Esophagus squamous epithelium (tissue), 5 donors: ENCODE measurements around the gene RRP36. TPM values are rescaled to one million over a fixed set of nuclear protein-coding genes. Genes with fewer than 3 reads are reported as not detected.
A peak's percentile ranks its signal among the peaks of the same experiment; 100 is the strongest.

Experiments used
- DNase-seq: peaks from one replicate; lab custom pipeline; 2025; lab: John Stamatoyannopoulos, UW
- H3K27ac ChIP-seq, 4 donors: fragments of 200-600 bp; sonication (generic); one replicate each; pipeline ENCODE4 v1.5.1; 2016 to 2019; ENCODE audit warnings: mild to moderate bottlenecking in 1 of 4
- H3K27me3 ChIP-seq, 4 donors: fragments of 200-600 bp; sonication (generic); 1 replicate in 3 of 4; 2 replicates in 1 of 4; pipeline versions ENCODE4 v1.5.1 to v1.6.0; 2017 to 2021; ENCODE audit warnings: antibody characterized with exemption in 1 of 4
- H3K36me3 ChIP-seq, 3 donors: fragments of 200-600 bp; sonication (generic); one replicate each; pipeline ENCODE4 v1.5.1; 2016 to 2019
- H3K4me1 ChIP-seq, 3 donors: fragments of 200-600 bp; sonication (generic); one replicate each; pipeline ENCODE4 v1.5.1; 2017 to 2019
- H3K4me3 ChIP-seq, 4 donors: fragments of 200-600 bp; sonication (generic); 1 replicate in 3 of 4; 2 replicates in 1 of 4; pipeline ENCODE4 v1.5.1; 2016 to 2019; ENCODE audit warnings: mild to moderate bottlenecking in 2 of 4, moderate library complexity in 1 of 4
- H3K9me3 ChIP-seq, 3 donors: fragments of 200-600 bp; sonication (generic); one replicate each; pipeline ENCODE4 v1.5.1; 2016 to 2019
- POLR2A ChIP-seq, 4 donors: fragments of 450-650 bp; IDR thresholded peaks; one replicate each; pipeline ENCODE4 v1.6.1; 2017; ENCODE audit warnings: antibody characterized with exemption in 4 of 4, mild to moderate bottlenecking in 4 of 4, moderate library complexity in 3 of 4
- WGBS, 2 donors: methylation state at CpG; one replicate each; pipeline ENCODE4 v1.1.5; 2018; 5-methylcytosine and 5-hydroxymethylcytosine counted together
- intact Hi-C: fragments of 100-400 bp; cut with DNase I; formaldehyde crosslinking; loops from one replicate; pipeline ENCODE4 v1.15.0; 2022
- total RNA-seq, 4 donors: library from RNA; depleted of rRNA; stranded (reverse); fragments of >200 nt; gene quantifications; one replicate each; pipeline ENCODE4 v1.1.0, GENCODE V29; 2016
- TF ChIP-seq, protein P1 (sequence below), 6 experiments: fragments of 450-650 bp in 4 of 6; fragments of 200-600 bp in 2 of 6; sonication (generic) in 2 of 6; IDR thresholded peaks; one replicate each; pipeline ENCODE4 v1.5.1; 2016 to 2019; ENCODE audit warnings: antibody characterized with exemption in 6 of 6, mild to moderate bottlenecking in 4 of 6, moderate library complexity in 4 of 6
- donor health status: DM: yes; HTN: yes; CAD: no.

The RRP36 gene
- total RNA-seq, 4 donors from 2014 or later, result 52.5 to 66.4 (median 65.4) TPM

DNA sequence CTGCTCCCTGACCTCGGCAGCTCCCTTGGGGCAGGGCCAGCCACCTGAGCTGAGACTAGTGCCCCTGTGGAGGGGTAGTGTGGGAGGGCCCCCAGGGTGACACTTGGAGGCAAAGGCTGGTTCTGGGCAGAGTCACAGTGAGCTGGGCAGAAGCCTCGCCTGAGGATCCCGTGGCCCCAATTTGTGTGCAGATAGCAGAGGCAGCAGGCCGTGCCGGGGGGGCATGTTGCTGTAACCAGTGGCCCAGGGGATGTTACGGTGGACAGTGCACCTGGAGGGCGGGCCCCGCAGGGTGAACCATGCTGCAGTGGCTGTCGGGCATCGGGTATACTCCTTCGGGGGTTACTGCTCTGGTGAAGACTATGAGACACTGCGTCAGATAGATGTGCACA lies 4.5 kb upstream of the RRP36 start:
- H3K27me3 ChIP-seq, result no peaks in the 10 kb centered on the region
- H3K36me3 ChIP-seq, result peaks cover 10 to 48% (median 25%) of the 10 kb centered on the region in 3 donors
- H3K4me1 ChIP-seq, result peaks cover 44 to 61% (median 49%) of the 10 kb centered on the region in 3 donors
- H3K4me3 ChIP-seq, result peak overlapping the region in 1 of 4 donors; percentile 8
- intact Hi-C loops, result no loop called here
- no peak for TF ChIP-seq POLR2A (IDR thresholded peaks at IDR 0.05)
- TF ChIP-seq, protein P1, sequence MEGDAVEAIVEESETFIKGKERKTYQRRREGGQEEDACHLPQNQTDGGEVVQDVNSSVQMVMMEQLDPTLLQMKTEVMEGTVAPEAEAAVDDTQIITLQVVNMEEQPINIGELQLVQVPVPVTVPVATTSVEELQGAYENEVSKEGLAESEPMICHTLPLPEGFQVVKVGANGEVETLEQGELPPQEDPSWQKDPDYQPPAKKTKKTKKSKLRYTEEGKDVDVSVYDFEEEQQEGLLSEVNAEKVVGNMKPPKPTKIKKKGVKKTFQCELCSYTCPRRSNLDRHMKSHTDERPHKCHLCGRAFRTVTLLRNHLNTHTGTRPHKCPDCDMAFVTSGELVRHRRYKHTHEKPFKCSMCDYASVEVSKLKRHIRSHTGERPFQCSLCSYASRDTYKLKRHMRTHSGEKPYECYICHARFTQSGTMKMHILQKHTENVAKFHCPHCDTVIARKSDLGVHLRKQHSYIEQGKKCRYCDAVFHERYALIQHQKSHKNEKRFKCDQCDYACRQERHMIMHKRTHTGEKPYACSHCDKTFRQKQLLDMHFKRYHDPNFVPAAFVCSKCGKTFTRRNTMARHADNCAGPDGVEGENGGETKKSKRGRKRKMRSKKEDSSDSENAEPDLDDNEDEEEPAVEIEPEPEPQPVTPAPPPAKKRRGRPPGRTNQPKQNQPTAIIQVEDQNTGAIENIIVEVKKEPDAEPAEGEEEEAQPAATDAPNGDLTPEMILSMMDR (IDR thresholded peaks at IDR 0.05), result no peak
- H3K27ac ChIP-seq, result peak overlapping the region in 2 of 4 donors; percentile 2 to 11
- H3K9me3 ChIP-seq, result no peaks in the 10 kb centered on the region
- no peak for DNase-seq
- WGBS, 2 donors, result 80 to 95% methylated on average over 1 to 8 of the region's 12 CpGs

DNA sequence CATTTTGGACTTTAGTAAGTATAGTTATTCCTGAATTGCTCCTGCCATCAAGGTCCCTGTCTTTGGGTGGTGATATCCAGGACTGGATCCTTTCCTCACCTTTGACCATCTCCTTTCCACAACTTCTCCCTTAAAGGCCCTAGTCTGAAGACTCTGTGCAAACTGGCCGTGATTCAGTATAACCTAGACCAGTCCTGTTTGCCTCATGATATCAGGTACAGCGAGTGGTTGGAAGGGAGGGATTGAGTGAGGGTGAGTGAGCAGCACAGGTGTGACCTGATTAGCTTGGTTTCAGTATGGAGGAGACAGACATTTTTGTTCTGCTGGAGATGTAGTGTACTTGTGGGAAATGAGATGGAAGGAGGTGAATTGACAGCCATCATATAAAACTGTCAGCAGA lies 2.3 kb upstream of the RRP36 start:
- H3K27ac ChIP-seq, result no peak overlapping the region
- no peaks in the 10 kb centered on the region for H3K27me3 ChIP-seq
- intact Hi-C loops, result no loop called here
- 90 to 100% methylated on average over 1 to 2 of the region's 2 CpGs for WGBS, 2 donors
- H3K4me1 ChIP-seq, result peaks cover 34 to 67% (median 56%) of the 10 kb centered on the region in 3 donors
- H3K4me3 ChIP-seq, result no peak overlapping the region
- peaks cover 10 to 55% (median 27%) of the 10 kb centered on the region in 3 donors for H3K36me3 ChIP-seq
- no peak for DNase-seq
- H3K9me3 ChIP-seq, result no peaks in the 10 kb centered on the region
- TF ChIP-seq, protein P1 (IDR thresholded peaks at IDR 0.05), result no peak
- no peak for TF ChIP-seq POLR2A (IDR thresholded peaks at IDR 0.05)

DNA sequence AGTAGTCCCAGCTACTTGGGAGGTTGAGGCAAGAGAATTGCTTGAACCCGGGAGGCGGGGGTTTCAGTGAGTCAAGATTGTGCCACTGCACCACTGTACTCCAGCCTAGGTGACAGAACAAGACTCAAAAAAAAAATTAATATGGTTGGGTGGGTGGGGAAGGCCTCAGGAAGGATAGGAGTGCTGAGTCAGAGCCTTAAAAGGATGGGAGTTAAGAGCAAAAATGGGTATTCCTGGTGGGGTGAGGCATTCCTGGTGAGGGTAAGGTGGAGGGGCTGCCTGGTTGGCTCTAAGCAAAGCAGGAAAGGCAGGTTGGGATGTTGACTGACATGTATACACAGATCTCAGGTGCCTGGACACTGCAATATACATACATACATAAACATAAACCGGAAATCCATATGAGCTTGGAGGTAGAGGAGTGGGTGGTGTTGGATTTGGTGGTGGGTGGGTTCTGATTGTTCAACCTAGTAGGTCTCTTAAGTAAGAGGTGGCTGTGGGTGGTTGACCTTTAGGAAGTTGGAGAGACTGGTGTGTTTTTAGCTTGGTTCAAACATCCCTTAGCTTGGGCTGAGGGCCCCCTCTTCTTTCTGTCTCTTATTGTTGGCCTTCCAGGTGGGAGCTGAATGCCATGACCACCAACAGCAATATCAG lies 1.2 kb upstream of the RRP36 start:
- TF ChIP-seq, protein P1 (IDR thresholded peaks at IDR 0.05), result no peak
- TF ChIP-seq POLR2A (IDR thresholded peaks at IDR 0.05), result no peak
- Histone ChIP-seq H3K9me3 (no peaks in the 10 kb centered on the region), H3K27ac (peak overlapping the region in 2 of 4 donors; percentile 93 to 95), H3K4me3 (no peak overlapping the region), H3K36me3 (peaks cover 10 to 65% (median 37%) of the 10 kb centered on the region in 3 donors), H3K4me1 (peaks cover 26 to 60% (median 50%) of the 10 kb centered on the region in 3 donors), H3K27me3 (no peaks in the 10 kb centered on the region)
- no peak for DNase-seq
- 92 to 97% methylated on average over 3 of the region's 3 CpGs for WGBS, 2 donors
- intact Hi-C loops, result no loop called here

DNA sequence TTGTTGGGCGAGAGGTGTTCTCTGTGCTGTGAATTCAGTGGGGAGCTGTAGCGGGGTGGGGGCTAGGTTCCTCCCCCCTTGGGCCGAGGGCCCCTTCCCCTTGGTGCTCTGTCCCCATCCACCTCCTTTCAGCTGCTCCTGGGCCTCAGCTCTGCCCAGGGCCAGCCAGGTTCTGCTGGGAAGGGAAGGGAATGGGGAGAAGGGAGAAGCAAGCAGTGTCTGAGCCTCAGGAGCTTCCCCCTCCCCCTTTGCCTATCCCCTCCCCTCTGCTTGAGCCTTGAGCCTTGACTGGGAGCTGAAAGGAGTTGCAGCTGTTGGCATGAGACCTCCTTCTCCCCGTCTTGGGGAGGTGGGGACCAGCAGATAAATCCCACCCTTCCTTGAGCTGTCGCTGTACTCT lies 576 bp upstream of the RRP36 start:
- WGBS, 2 donors, result 33 to 48% methylated on average over 3 to 4 of the region's 5 CpGs
- Histone ChIP-seq H3K27ac (peak overlapping the region; percentile 83 to 95 (median 90)), H3K4me1 (peaks cover 22 to 54% (median 44%) of the 10 kb centered on the region in 3 donors), H3K36me3 (peaks cover 10 to 72% (median 44%) of the 10 kb centered on the region in 3 donors), H3K9me3 (no peaks in the 10 kb centered on the region), H3K27me3 (no peaks in the 10 kb centered on the region), H3K4me3 (peak overlapping the region; percentile 57 to 98 (median 81))
- DNase-seq, result no peak
- intact Hi-C loops, result no loop called here
- TF ChIP-seq, protein P1 (IDR thresholded peaks at IDR 0.05), result no peak
- no peak for TF ChIP-seq POLR2A (IDR thresholded peaks at IDR 0.05)

DNA sequence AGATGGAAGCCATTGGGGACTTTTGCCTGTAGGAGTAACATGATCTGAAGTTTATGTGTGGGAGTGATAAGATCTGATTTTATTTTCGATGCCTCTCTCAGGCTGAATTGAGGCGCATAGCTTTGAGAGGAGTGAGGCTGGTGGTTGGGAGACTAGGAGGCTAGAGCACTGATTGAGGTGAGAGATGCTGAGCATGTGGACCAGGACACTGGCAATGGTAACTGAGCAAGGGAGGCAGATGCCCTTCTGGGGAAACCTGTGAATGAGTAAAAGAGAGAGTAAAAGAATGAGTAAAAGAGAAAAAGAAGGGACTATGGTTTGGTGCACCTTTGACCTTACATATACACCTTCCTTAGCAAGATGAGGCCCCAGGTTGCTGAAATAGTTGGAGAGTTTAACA lies 3.0 kb downstream of the RRP36 start:
- peaks cover 11 to 79% (median 58%) of the 10 kb centered on the region in 3 donors for H3K36me3 ChIP-seq

More for the DNA sequence above, 3.0 kb downstream of the RRP36 start:
- H3K27me3 ChIP-seq, result no peaks in the 10 kb centered on the region
- H3K27ac ChIP-seq, result no peak overlapping the region
- 83 to 95% methylated on average over 2 of the region's 2 CpGs for WGBS, 2 donors
- intact Hi-C loops, result no loop called here
- peaks cover 9 to 34% (median 26%) of the 10 kb centered on the region in 3 donors for H3K4me1 ChIP-seq
- TF ChIP-seq, protein P1 (IDR thresholded peaks at IDR 0.05), result no peak
- no peak for TF ChIP-seq POLR2A (IDR thresholded peaks at IDR 0.05)
- DNase-seq, result no peak
- H3K9me3 ChIP-seq, result no peaks in the 10 kb centered on the region
- H3K4me3 ChIP-seq, result no peak overlapping the region
